ENCODE measurements around the gene CD200R1L.

CD200R1L gene

GRCh38 chr3:112786881-112787579 lies 59.6 kb downstream of the CD200R1L start:
- DNase-seq (ENCODE audit: low spot score): no peak

GRCh38 chr3:112786002-112786590 lies 60.6 kb downstream of the CD200R1L start:
- peak; percentile 43 for DNase-seq (ENCODE audit: low spot score)

- no peak for DNase-seq (ENCODE audit: low spot score)
Observed at GRCh38 chr3:112785321-112786001, 61.2 kb downstream of the CD200R1L start.

- no peak for DNase-seq (ENCODE audit: low spot score)
Observed at GRCh38 chr3:112782491-112782890, 64.2 kb downstream of the CD200R1L start.

- DNase-seq (ENCODE audit: low spot score): no peak
Observed at GRCh38 chr3:112781599-112781998, 65.1 kb downstream of the CD200R1L start.

GRCh38 chr3:112779558-112780480 lies 66.8 kb downstream of the CD200R1L start:
- no peak for DNase-seq (ENCODE audit: low spot score)

- no peak for DNase-seq (ENCODE audit: low spot score)
Observed at GRCh38 chr3:112779011-112779410, 67.7 kb downstream of the CD200R1L start.

GRCh38 chr3:112778353-112778948 lies 68.2 kb downstream of the CD200R1L start:
- DNase-seq (ENCODE audit: low spot score): peak; percentile 29

GRCh38 chr3:112777811-112778210 lies 68.9 kb downstream of the CD200R1L start:
- no peak for DNase-seq (ENCODE audit: low spot score)

GRCh38 chr3:112776836-112777235 lies 69.8 kb downstream of the CD200R1L start:
- no peak for DNase-seq (ENCODE audit: low spot score)

- DNase-seq (ENCODE audit: low spot score): no peak
Observed at GRCh38 chr3:112776000-112776399, 70.7 kb downstream of the CD200R1L start.

- DNase-seq (ENCODE audit: low spot score): no peak
Observed at GRCh38 chr3:112775011-112775742, 71.5 kb downstream of the CD200R1L start.

GRCh38 chr3:112774293-112774926 lies 72.3 kb downstream of the CD200R1L start:
- DNase-seq (ENCODE audit: low spot score): no peak

GRCh38 chr3:112773864-112774263 lies 72.8 kb downstream of the CD200R1L start:
- DNase-seq (ENCODE audit: low spot score): no peak

GRCh38 chr3:112770951-112771350 lies 75.7 kb downstream of the CD200R1L start:
- no peak for DNase-seq (ENCODE audit: low spot score)

GRCh38 chr3:112770032-112770626 lies 76.5 kb downstream of the CD200R1L start:
- DNase-seq (ENCODE audit: low spot score): no peak

- DNase-seq (ENCODE audit: low spot score): no peak
Observed at GRCh38 chr3:112769286-112769978, 77.2 kb downstream of the CD200R1L start.

- DNase-seq (ENCODE audit: low spot score): no peak
Observed at GRCh38 chr3:112767777-112768176, 78.9 kb downstream of the CD200R1L start.

GRCh38 chr3:112767177-112767576 lies 79.5 kb downstream of the CD200R1L start:
- no peak for DNase-seq (ENCODE audit: low spot score)

Measured in hepatic stellate cell (primary cell).